Caco-2 (cell line): ENCODE results near the gene PAPPA2. TPM values are rescaled to one million over a fixed set of nuclear protein-coding genes. Genes with fewer than 3 reads are reported as not detected.

Experiments
- BruUV-seq: library from RNA; stranded (reverse); fragments of 400-500 nt; replicated peaks from 2 replicates; lab custom pipeline; 2021; lab: Mats Ljungman, UMichigan
- CTCF ChIA-PET: fragments of 300-600 bp; sonication (Branson Sonifier 250); formaldehyde crosslinking; loops from one replicate; lab custom pipeline; 2022; ENCODE audit warnings: antibody characterized with exemption; lab: Charles Lee
- POLR2A ChIA-PET: fragments of 300-600 bp; sonication (Branson Sonifier 250); formaldehyde crosslinking; loops from one replicate; lab custom pipeline; 2022; ENCODE audit warnings: antibody characterized with exemption; lab: Charles Lee
- DNase-seq, 2 experiments: peaks; one replicate each; pipeline versions ENCODE4 v3.0.0 to v3.0.0-alpha.2; 2020 to 2022
- H3K27me3 ChIP-seq: replicated peaks from 2 replicates; pipeline ENCODE4 v1.6.0; 2011; ENCODE audit warnings: low read length; ENCODE audit not compliant: control insufficient read depth, insufficient read depth
- H3K36me3 ChIP-seq: 2 replicates; pipeline ENCODE4 v1.5.1; 2011; ENCODE audit warnings: low read length; ENCODE audit not compliant: control insufficient read depth, insufficient read depth
- H3K4me1 ChIP-seq: fragments of 250-450 bp; sonication (Bioruptor Pico); 2 replicates; pipeline ENCODE4 v1.5.1; 2020; ENCODE audit warnings: mild to moderate bottlenecking
- H3K4me3 ChIP-seq: 2 replicates; pipeline ENCODE4 v1.5.1; 2011; ENCODE audit warnings: low read depth, mild to moderate bottlenecking, control low read depth, low read length
- H3K9me3 ChIP-seq: fragments of 250-450 bp; sonication (Bioruptor Pico); 2 replicates; pipeline ENCODE4 v1.5.1; 2020; ENCODE audit warnings: mild to moderate bottlenecking, moderate library complexity
- H3K27ac Mint-ChIP-seq: one replicate; pipeline ENCODE4 v1.8.0; 2022; ENCODE audit warnings: mixed read lengths; ENCODE audit not compliant: unreplicated experiment
- H3K27me3 Mint-ChIP-seq: one replicate; pipeline ENCODE4 v1.8.0; 2022; ENCODE audit warnings: mixed read lengths; ENCODE audit not compliant: insufficient read depth, unreplicated experiment
- H3K36me3 Mint-ChIP-seq: one replicate; pipeline ENCODE4 v1.8.0; 2022; ENCODE audit warnings: mild to moderate bottlenecking, mixed read lengths; ENCODE audit not compliant: insufficient read depth, unreplicated experiment
- H3K4me1 Mint-ChIP-seq: one replicate; pipeline ENCODE4 v1.8.0; 2022; ENCODE audit warnings: low read depth, mixed read lengths; ENCODE audit not compliant: unreplicated experiment
- H3K4me3 Mint-ChIP-seq: one replicate; pipeline ENCODE4 v1.8.0; 2022; ENCODE audit warnings: mild to moderate bottlenecking, moderate library complexity, mixed read lengths; ENCODE audit not compliant: unreplicated experiment
- H3K9me3 Mint-ChIP-seq: one replicate; pipeline ENCODE4 v1.8.0; 2022; ENCODE audit warnings: mixed read lengths; ENCODE audit not compliant: unreplicated experiment
- intact Hi-C: fragments of 100-400 bp; cut with micrococcal nuclease; formaldehyde crosslinking; loops from one replicate; pipeline ENCODE4 v1.10.0; 2022; ENCODE audit not compliant: unreplicated experiment
- total RNA-seq: library from RNA; stranded (reverse); gene quantifications from 2 replicates; pipeline ENCODE4 v1.2.3, GENCODE V29; 2022
- TF ChIP-seq, protein P1 (sequence below), 2 experiments: fragments of 200-600 bp in 1 of 2; IDR thresholded peaks; 1 replicate in 1 of 2; 2 replicates in 1 of 2; pipeline versions ENCODE4 v1.5.1 to v1.8.0; 2011 to 2022; ENCODE audit warnings: antibody characterized with exemption in 1 of 2, control low read depth in 1 of 2, inconsistent platforms in 1 of 2, low read depth in 1 of 2, low read length in 1 of 2, mild to moderate bottlenecking in 1 of 2, moderate library complexity in 1 of 2; ENCODE audit not compliant: insufficient read depth in 1 of 2, severe bottlenecking in 1 of 2, unreplicated experiment in 1 of 2

The PAPPA2 gene
- total RNA-seq, 1 experiment from 2014 or later, result 0.18 TPM

DNA sequence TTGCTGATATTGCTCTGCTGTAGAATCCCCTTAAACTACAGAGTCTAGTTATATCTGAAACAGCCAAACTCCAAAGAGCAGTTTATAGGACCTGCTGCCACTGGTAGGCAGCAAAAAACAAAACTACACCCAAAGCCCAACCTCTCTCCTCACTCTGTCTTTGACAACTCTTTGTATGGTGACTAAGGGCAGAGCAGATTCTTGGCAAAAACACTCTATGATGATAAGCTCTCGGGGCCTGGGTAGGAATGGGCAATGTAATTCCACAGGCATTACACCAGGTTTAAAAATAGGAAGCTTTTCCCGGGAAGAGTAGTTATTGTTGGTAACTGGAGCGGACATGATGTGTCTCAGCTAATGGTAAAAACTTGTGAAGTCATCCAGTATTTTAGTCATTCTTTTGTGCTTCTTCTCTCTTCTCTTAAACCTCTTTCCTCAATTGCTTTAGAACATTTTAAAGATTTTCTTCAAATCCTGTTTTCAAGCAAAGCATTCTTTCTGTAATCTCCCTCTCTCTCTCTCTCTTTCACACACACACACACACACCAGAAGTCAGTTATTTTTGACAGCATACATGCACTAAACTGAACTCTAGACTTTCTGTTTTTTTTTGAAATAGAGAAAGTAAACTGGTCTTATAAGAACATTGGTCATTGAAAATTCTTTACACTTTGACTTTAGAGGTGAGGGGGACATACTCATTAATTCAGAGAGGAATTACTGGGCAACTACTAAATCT lies 193.5 kb downstream of the PAPPA2 start:
- H3K36me3 ChIP-seq, result no peaks in the 10 kb centered on the region
- no TSS peak for BruUV-seq
- ChIA-PET POLR2A (no interaction called here), CTCF (no interaction called here)
- peaks cover 11% of the 10 kb centered on the region for H3K27me3 Mint-ChIP-seq
- peaks cover 7% of the 10 kb centered on the region for H3K9me3 Mint-ChIP-seq
- H3K4me1 ChIP-seq, result no peaks in the 10 kb centered on the region
- no peaks in the 10 kb centered on the region for H3K36me3 Mint-ChIP-seq
- H3K4me1 Mint-ChIP-seq, result no peaks in the 10 kb centered on the region
- intact Hi-C loops, result no loop called here
- H3K27me3 ChIP-seq, result no peaks in the 10 kb centered on the region
- H3K27ac Mint-ChIP-seq, result no peak overlapping the region
- TF ChIP-seq, protein P1, sequence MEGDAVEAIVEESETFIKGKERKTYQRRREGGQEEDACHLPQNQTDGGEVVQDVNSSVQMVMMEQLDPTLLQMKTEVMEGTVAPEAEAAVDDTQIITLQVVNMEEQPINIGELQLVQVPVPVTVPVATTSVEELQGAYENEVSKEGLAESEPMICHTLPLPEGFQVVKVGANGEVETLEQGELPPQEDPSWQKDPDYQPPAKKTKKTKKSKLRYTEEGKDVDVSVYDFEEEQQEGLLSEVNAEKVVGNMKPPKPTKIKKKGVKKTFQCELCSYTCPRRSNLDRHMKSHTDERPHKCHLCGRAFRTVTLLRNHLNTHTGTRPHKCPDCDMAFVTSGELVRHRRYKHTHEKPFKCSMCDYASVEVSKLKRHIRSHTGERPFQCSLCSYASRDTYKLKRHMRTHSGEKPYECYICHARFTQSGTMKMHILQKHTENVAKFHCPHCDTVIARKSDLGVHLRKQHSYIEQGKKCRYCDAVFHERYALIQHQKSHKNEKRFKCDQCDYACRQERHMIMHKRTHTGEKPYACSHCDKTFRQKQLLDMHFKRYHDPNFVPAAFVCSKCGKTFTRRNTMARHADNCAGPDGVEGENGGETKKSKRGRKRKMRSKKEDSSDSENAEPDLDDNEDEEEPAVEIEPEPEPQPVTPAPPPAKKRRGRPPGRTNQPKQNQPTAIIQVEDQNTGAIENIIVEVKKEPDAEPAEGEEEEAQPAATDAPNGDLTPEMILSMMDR (IDR thresholded peaks at IDR 0.05; ENCODE audit: insufficient read depth in 1 of 2, low read depth in 1 of 2, low read length in 1 of 2, severe bottlenecking in 1 of 2, unreplicated experiment in 1 of 2), result no peak
- no peak overlapping the region for H3K4me3 ChIP-seq
- H3K9me3 ChIP-seq, result no peaks in the 10 kb centered on the region
- no peak overlapping the region for H3K4me3 Mint-ChIP-seq
- no peak for DNase-seq

DNA sequence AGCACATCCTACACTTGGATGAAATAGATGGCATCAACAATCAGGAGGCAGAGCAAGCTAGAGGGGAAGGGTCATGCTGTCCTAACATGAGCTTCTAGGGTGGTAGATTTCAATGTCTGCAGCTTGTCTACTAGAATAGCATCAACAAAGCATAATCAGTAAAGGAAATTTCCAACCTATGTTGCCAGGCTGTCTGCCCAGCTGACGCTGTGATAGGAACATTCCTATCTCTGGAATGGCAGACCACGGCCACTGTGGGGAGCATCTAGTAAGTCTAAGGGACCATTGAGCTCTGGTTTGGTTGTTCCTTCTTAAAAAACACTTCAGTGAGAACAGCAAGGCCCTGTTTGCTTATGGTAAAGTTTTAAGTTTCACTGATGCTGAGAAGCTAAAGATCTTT lies 206.8 kb downstream of the PAPPA2 start:
- DNase-seq, result no peak
- Mint-ChIP-seq H3K4me1 (no peaks in the 10 kb centered on the region), H3K36me3 (no peaks in the 10 kb centered on the region), H3K27me3 (peaks cover 12% of the 10 kb centered on the region), H3K27ac (no peak overlapping the region), H3K4me3 (no peak overlapping the region), H3K9me3 (no peaks in the 10 kb centered on the region)
- ChIA-PET CTCF (no interaction called here), POLR2A (no interaction called here)
- H3K36me3 ChIP-seq, result no peaks in the 10 kb centered on the region
- no peak overlapping the region for H3K4me3 ChIP-seq
- intact Hi-C loops, result no loop called here
- no peaks in the 10 kb centered on the region for H3K4me1 ChIP-seq
- no peaks in the 10 kb centered on the region for H3K9me3 ChIP-seq
- BruUV-seq, result no TSS peak
- H3K27me3 ChIP-seq, result no peaks in the 10 kb centered on the region
- TF ChIP-seq, protein P1 (IDR thresholded peaks at IDR 0.05; ENCODE audit: insufficient read depth in 1 of 2, low read depth in 1 of 2, low read length in 1 of 2, severe bottlenecking in 1 of 2, unreplicated experiment in 1 of 2), result no peak

DNA sequence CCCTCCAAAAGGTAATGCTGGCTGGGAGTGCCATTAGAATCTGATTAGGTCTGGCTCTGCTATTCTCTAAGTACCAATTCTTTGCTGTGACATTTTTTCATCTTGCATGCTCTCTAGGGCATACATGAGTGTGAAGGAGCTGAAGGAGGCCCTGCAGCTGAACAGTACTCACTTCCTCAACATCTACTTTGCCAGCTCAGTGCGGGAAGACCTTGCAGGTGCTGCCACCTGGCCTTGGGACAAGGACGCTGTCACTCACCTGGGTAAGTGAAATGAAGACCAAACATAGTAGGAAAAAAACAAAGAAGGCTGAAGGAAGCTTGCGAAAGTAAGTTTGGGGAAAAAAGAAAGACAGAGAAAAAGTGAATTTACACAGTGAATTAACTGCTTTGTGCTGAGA lies 207.9 kb downstream of the PAPPA2 start:
- Mint-ChIP-seq H3K4me1 (no peaks in the 10 kb centered on the region), H3K27me3 (peaks cover 10% of the 10 kb centered on the region), H3K27ac (no peak overlapping the region), H3K36me3 (no peaks in the 10 kb centered on the region), H3K9me3 (no peaks in the 10 kb centered on the region), H3K4me3 (no peak overlapping the region)
- Histone ChIP-seq H3K4me1 (no peaks in the 10 kb centered on the region), H3K36me3 (no peaks in the 10 kb centered on the region), H3K4me3 (no peak overlapping the region), H3K9me3 (no peaks in the 10 kb centered on the region), H3K27me3 (no peaks in the 10 kb centered on the region)
- no TSS peak for BruUV-seq
- intact Hi-C loops, result no loop called here
- POLR2A ChIA-PET, result no interaction called here
- no peak for DNase-seq
- TF ChIP-seq, protein P1 (IDR thresholded peaks at IDR 0.05; ENCODE audit: insufficient read depth in 1 of 2, low read depth in 1 of 2, low read length in 1 of 2, severe bottlenecking in 1 of 2, unreplicated experiment in 1 of 2), result peak in 1 of 2 experiments; percentile 29
- CTCF ChIA-PET, result no interaction called here
